ENCODE measurements around the gene POLR1H.

The POLR1H gene

DNA sequence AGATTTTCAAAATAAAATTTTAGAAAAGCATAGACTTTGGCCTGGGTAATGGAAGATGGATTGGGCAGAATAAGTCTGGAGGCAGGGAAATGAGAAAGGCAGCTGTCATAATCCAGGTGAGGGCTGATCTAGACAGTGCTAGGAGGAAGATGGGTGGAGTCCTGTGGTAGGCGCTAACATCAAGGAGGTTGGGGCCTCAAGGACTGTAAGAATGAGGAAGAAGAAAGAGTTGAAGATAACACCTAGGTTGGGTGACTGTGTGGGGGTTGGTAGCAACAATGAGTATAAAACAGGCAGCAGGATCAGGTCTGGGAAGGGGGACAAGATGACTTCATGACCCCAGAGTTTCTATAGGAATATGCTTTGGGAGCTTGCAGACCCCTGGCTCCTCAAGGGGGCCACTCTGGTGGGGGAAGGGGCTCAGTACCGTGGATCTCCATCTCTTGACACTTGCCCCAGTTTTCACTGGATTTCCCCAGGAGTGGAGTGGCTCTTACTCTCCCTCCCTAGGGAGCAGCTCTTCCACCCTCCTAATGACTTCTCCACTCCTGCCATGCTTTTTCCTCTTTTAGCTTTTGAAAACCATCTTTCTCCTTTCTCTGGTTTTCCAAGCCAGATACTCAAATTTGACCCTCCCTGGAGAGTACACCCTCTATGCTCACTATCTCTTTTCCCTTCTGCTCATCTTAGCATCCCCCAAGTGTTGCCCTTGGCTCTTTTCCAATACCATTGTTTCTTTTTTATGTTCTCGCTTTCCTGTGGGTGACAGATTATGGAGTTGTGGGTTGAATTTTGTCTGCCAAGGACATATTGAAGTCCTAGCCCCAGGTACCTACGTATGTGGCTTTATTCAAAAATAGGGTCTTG is 37.1 kb downstream of the POLR1H start:
- peak; percentile 72 for DNase-seq

- no peak for DNase-seq
Observed at GRCh38 chr6:30100154-30100553, 39.1 kb downstream of the POLR1H start.

DNA sequence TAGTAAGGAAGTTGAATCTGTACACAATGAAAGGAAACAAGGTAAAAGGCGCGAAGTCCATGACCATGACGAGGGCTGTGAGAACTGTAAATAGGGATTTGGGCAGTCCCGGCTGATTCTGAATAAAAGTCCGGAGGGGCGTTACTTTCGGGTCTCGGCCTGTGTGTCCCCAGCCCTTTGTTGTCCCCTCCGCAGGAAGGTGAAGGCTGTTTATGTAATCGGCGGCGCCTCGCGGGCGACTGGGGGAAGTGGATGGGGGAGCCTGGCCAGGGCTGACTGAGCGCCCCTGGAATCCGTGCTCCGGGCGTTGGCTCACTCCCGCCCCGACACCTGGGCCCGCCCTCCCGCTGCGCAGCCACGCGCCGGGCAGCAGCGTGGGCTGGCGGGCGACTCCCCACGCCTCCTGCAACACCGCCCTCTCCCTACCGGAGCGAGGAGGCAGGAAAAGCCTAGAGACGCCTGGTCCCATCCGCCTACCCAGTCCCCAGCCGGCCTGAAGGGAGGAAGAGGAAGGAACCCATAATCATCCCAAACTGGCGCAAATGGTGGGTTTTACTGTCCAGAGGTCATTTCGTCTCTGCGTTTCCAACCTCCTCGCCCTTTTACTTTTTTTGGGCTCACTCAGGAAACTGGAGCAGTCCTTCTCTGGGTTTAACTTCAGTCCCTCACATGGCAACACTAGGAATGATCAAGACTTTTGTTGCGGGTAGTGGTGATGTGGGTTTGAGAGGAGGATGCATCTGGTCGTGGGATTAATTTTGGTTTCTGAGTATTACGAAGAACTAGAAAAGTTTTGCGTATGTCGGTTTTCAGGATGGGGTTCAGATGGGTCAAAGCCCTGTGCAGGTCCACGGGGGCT is 39.7 kb downstream of the POLR1H start:
- no peak for DNase-seq

DNA sequence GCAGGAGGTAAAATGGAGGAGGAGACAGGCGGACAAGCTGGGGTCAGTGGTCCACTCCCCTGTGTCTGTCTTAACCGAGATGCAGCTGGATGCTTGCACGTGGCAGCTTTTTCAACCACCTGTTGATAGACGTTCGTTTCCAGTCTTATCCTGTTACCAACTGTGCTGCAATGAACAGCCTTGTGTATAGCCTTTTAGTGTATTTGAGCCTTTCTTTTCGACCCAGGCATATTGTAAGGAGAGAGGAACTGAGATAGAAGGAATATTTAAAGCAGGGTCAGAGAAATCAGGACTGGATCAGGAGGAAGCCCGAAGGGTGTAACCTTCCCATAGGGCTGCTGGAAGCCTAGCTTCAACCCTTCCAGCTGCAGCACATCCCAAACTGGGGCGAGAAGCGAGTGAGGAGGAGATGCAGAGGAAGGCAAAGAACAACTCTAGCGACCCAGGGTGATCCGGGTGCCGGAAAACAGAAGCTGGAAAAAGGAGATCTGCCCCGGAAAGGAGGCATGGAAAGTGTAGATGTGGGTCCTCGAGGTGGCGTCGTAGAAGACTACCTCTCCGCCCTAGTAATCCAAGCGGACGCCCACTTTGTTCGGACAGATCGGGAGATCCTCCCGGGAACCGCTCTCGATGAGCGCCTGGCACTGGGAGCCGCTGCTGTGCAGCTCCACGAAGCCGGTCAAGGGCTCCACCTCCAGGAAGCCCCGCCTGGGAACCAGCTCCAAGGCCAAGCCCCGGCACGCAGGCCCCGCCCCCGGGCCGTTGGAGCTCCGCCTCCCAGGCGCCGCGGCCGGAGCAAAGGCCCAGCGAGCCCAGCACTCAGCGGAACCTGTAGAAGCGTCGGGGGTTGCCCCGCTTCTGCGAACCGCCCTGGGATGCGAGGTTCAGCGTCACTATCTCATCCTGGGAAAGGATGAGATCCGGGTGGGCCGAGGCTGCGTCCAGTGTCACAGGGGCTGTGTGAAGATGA is 40.7 kb downstream of the POLR1H start:
- DNase-seq = peak; percentile 96

- peak; percentile 75 for DNase-seq
Observed at GRCh38 chr6:30102414-30102969, 41.4 kb downstream of the POLR1H start.

DNA sequence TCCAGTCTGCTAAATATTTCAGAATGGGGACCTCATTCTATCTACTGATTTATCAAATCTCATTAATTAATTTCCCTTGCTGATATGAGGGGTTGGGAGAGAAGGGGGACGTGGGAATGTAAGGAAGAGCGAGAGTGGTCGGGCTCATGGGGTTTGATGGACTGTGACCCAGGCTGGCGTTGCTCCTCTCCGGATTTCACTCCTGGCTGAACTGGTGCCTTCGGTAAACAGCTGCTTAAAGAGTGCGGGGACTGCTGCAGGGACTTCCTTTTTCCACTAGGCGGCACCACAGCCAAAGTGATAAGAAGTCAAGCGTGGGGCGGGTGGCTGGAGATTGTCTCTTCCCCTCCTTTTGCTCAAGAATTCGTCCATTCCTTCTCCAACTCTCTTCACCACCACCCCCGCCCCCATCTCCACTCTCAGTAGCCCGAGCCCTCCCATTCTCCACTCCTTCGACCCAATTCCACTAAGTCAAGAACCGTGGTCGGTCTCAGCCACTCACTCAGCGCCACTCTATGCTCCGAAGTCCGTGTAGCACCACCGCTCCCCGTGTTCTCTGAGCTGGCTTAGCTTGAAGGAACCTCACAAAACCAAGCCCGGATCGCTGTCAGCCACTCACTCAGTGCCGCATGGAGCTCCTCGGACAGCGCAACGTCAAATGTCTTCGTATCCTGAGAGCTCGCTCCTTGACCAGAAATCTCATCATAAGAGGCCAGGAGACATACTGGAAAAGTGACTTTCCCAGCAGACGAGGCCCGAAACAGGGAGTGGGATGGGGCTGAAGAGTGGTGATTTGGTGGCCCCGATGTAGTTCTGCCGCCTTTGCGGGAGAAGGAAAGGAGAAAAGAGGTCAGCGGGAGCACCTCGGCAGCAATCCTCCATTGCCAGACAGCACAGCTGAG is 42.2 kb downstream of the POLR1H start:
- peak; percentile 96 for DNase-seq

GRCh38 chr6:30103872-30104179 is 42.8 kb downstream of the POLR1H start:
- no peak for DNase-seq

- peak; percentile 26 for DNase-seq
Observed at GRCh38 chr6:30104661-30105060, 43.6 kb downstream of the POLR1H start.

DNA sequence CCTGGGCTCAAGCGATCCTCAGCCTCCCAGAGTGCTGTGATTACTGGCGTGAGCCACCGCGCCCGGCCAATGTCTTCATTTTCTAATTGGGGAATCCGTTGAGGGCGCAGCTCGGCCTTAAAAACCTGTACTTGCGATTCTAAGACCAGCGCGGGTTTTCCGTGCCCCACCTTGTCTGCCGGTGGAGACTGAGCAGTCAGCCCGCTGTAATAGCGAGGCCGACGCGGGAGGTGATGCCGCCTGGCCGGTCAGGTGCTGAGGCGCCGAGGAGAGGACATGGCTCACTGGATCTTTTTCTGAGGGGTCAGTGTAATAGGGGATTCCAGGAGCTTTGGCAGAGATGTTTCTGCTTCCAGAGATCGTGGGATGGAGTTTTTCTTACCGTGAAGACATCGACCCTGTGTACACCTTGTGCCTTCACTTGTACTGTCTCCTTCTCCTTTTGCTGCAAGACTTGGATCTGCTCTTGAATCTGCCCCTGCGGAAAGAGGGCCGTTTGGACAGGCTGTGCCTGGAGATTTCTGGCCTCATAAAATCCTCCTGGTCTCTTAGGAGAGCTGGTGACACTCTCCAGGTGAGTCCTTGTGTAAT is 50.3 kb downstream of the POLR1H start:
- no peak for DNase-seq

DNA sequence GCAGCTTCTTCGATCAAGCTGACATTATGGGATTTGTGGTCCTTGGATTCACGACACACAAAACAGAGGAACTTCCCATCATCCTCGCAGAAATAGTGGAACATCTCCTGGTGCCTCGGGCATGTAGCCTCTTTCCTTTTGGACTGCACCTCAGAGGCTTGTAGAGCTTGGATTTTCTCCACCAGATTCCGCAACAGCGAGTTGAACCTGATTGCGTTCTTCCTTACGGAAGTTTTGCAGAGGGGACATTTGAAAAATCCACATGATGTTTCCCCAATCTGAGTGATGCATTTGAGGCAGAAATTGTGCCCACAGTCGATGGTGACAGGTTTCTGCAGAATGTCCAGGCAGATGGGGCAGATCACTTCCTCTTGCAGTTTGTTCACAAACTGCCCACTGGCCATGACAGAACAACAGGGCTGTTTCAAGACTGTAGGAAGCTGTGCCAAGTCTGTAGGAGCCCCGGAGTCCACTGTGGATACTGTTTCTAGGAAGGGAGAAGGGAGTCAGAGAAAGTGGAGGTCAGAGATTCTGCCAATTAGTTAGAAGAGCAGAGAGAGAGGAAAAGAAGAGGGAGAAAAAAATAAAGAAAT is 51.4 kb downstream of the POLR1H start:
- no peak for DNase-seq

DNA sequence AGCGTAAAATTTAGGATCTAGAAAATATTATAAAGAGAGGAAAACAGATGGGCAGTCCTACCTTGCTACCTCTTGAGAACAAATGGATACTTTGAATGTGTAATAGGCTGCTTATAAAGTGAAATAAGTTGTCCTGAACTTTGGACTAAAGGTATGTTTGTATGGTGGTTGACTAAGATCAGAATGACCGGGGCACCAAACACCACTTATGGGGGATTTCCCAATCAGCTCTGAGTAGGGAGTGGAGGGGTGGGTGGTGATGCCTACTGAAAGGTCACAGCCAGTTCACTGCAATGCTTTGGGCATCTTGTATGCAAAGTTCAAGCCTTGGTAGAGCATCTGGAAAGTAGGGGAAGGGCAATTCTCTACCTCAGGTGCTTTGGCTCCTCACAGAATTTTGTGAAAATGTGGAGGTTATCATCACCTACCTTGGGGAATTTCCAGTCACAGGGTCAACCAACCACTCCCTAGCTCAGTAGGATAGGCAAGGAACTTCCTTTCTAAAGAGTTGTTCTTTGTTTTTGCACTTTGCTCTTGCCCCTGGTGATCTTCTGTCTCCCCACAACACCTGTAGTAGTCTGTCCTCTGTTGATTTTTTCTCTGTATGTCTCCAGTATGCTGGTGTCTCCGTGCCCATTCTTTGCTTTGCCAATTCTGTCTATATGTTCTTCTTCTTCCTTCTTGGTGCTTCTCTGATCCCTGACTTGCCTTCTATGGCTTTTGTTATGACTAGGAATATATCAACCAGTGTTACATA is 52.1 kb downstream of the POLR1H start, which contains the start of gene TRIM31:
TSS of gene TRIM31 (minus strand) at position 88 of the 757 bp plus-strand sequence. CDS start 285 bp downstream, outside the sequence.
- no peak for DNase-seq

GRCh38 chr6:30113841-30114240 is 52.8 kb downstream of the POLR1H start:
- peak; percentile 29 for DNase-seq

All from OCI-M1 (cell line).